ENCODE data around the gene ATP2B3. TPM values are rescaled to one million over a fixed set of nuclear protein-coding genes. Genes with fewer than 3 reads are reported as not detected.

ATP2B3 gene
- total RNA-seq, 2 donors from 2014 or later, result not detected

DNA sequence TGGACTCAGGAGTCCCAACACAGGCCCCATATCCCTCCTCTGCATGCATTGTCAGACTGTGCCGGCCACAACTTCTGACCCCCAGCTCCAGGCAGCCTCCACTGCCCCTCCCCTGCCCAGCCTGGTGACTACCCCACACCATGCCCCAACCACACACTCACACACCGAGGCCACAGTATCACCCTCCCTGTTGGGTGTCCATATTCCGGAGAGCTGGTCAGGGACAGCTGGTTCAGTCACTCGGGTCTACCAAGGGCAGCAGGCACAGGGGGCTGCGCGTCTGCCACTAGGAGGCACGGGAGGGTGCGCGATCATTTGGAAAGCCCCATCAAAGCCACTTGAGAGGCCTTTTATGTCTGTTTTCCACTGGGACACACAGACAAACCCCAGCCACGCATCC is 55.2 kb downstream of the ATP2B3 start:
- TF ChIP-seq CTCF (IDR thresholded peaks at IDR 0.05), result no peak
- DNase-seq (ENCODE audit: low spot score), result no peak
- Histone ChIP-seq H3K27ac (no peak overlapping the region), H3K4me1 (no peaks in the 10 kb centered on the region), H3K9me3 (no peaks in the 10 kb centered on the region), H3K4me3 (no peak overlapping the region), H3K36me3 (no peaks in the 10 kb centered on the region), H3K27me3 (no peaks in the 10 kb centered on the region)

DNA sequence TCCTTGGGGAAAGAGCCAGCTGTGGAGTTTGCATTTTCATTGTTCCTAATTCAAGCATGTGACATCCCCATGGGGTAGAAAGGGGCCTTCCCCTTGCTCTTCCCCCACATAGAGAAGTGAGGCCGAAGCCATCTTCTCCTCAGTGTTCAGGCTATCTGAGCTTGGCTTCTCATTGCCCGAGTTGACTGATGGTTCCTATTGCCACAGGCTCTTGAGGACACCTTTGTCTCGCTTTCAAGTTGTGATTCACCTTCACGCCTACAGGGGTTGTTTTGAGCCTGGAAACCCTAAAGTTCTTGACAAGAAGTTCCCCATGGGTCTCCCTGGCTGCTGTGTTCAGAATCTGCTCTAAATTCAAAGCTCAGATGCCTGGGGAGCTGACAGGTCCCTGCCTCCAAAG is 56.5 kb downstream of the ATP2B3 start:
- Histone ChIP-seq H3K9me3 (no peaks in the 10 kb centered on the region), H3K27me3 (no peaks in the 10 kb centered on the region), H3K27ac (no peak overlapping the region), H3K36me3 (no peaks in the 10 kb centered on the region), H3K4me3 (no peak overlapping the region), H3K4me1 (no peaks in the 10 kb centered on the region)
- no peak for TF ChIP-seq CTCF (IDR thresholded peaks at IDR 0.05)
- DNase-seq (ENCODE audit: low spot score), result no peak

- Histone ChIP-seq H3K36me3 (no peaks in the 10 kb centered on the region), H3K9me3 (no peaks in the 10 kb centered on the region), H3K4me1 (no peaks in the 10 kb centered on the region), H3K4me3 (no peak overlapping the region), H3K27me3 (no peaks in the 10 kb centered on the region), H3K27ac (no peak overlapping the region)
- no peak for DNase-seq (ENCODE audit: low spot score)
- no peak for TF ChIP-seq CTCF (IDR thresholded peaks at IDR 0.05)
These were observed 58.9 kb downstream of the ATP2B3 start for GRCh38 chrX:153576239-153576870.

GRCh38 chrX:153576961-153577360 is 59.5 kb downstream of the ATP2B3 start:
- Histone ChIP-seq H3K27ac (no peak overlapping the region), H3K9me3 (no peaks in the 10 kb centered on the region), H3K4me3 (no peak overlapping the region), H3K36me3 (no peaks in the 10 kb centered on the region), H3K27me3 (no peaks in the 10 kb centered on the region), H3K4me1 (no peaks in the 10 kb centered on the region)
- TF ChIP-seq CTCF (IDR thresholded peaks at IDR 0.05), result no peak
- no peak for DNase-seq (ENCODE audit: low spot score)

GRCh38 chrX:153578200-153578835 is 60.9 kb downstream of the ATP2B3 start:
- no peaks in the 10 kb centered on the region for H3K27me3 ChIP-seq
- H3K4me1 ChIP-seq, result no peaks in the 10 kb centered on the region
- H3K9me3 ChIP-seq, result no peaks in the 10 kb centered on the region
- H3K27ac ChIP-seq, result no peak overlapping the region
- no peak overlapping the region for H3K4me3 ChIP-seq
- H3K36me3 ChIP-seq, result no peaks in the 10 kb centered on the region
- DNase-seq (ENCODE audit: low spot score), result no peak
- TF ChIP-seq CTCF (IDR thresholded peaks at IDR 0.05), result no peak

DNA sequence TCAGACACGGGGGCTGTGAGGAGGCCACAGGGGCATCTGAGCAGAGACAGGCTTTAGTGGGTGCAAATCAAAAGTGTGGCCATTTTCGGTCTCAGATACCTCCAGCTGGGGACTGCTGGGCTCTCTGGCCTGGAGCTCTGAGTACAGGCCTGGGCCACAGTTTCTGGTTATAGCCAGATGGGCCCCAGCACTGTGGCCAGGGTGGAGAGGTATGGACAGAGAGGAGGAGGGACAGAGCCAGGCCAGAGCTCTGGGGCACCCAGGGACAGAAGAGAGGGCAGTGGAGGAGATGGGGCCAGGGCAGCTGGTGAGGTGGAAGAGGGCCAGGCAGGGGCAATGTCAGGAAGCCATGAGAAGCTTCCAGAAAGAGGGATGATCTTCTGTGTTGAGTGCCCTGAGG is 61.4 kb downstream of the ATP2B3 start:
- no peaks in the 10 kb centered on the region for H3K27me3 ChIP-seq
- H3K4me1 ChIP-seq, result no peaks in the 10 kb centered on the region
- no peak for TF ChIP-seq CTCF (IDR thresholded peaks at IDR 0.05)
- no peaks in the 10 kb centered on the region for H3K36me3 ChIP-seq
- no peaks in the 10 kb centered on the region for H3K9me3 ChIP-seq
- no peak overlapping the region for H3K4me3 ChIP-seq
- no peak overlapping the region for H3K27ac ChIP-seq
- DNase-seq (ENCODE audit: low spot score), result no peak
